Endothelial cell of umbilical vein (primary cell): ENCODE data around the gene ITPRID1. TPM values are rescaled to one million over a fixed set of nuclear protein-coding genes. Genes with fewer than 3 reads are reported as not detected.

Experiments used
- BruUV-seq: library from RNA; stranded (reverse); fragments of 400-500 nt; replicated peaks from 2 replicates; lab custom pipeline; 2021; lab: Mats Ljungman, UMichigan
- CTCF ChIA-PET: fragments of 300-600, 350-600 bp; sonication (Branson Sonifier 250); formaldehyde crosslinking; loops from one replicate; lab custom pipeline; 2021; ENCODE audit warnings: antibody characterized with exemption, inconsistent platforms; lab: Charles Lee
- POLR2A ChIA-PET: fragments of 300-600, 350-600 bp; sonication (Branson Sonifier 250); formaldehyde crosslinking; loops from one replicate; lab custom pipeline; 2021; ENCODE audit warnings: antibody characterized with exemption, inconsistent platforms; lab: Charles Lee
- DNase-seq: peaks from one replicate; pipeline ENCODE4 v3.0.0-alpha.2; 2011; ENCODE audit warnings: low read depth, low spot score
- FAIRE-seq: peaks from 2 replicates; lab custom pipeline; 2011; peaks lifted over from hg19 to GRCh38; lab: Jason Lieb, UNC
- H2AFZ ChIP-seq: 2 replicates; pipeline ENCODE4 v1.6.0; 2012; ENCODE audit warnings: low read depth, low read length, control low read depth, inconsistent platforms
- H3K27ac ChIP-seq: 2 replicates; pipeline ENCODE4 v1.5.1; 2011; ENCODE audit warnings: low read depth, mild to moderate bottlenecking, control low read depth, low read length, moderate library complexity; ENCODE audit not compliant: insufficient read depth
- H3K27me3 ChIP-seq, 2 experiments: 2 replicates each; pipeline versions ENCODE4 v1.6.0 to v1.6.1; 2011; ENCODE audit warnings: low read length in 2 of 2, mixed read lengths in 1 of 2; ENCODE audit not compliant: control insufficient read depth in 2 of 2, insufficient read depth in 2 of 2
- H3K36me3 ChIP-seq, 2 experiments: 2 replicates in 1 of 2; 3 replicates in 1 of 2; pipeline ENCODE4 v1.5.1; 2011; ENCODE audit warnings: low read length in 2 of 2, mild to moderate bottlenecking in 1 of 2, moderate library complexity in 1 of 2; ENCODE audit not compliant: control insufficient read depth in 2 of 2, insufficient read depth in 2 of 2; ENCODE audit errors: extremely low read depth in 1 of 2
- H3K4me1 ChIP-seq: 3 replicates; pipeline ENCODE4 v1.5.1; 2011; ENCODE audit warnings: mild to moderate bottlenecking, low read length; ENCODE audit not compliant: control insufficient read depth, insufficient read depth; ENCODE audit errors: extremely low read depth
- H3K4me2 ChIP-seq: 2 replicates; pipeline ENCODE4 v1.6.1; 2011; ENCODE audit warnings: low read length, control low read depth, mixed read lengths; ENCODE audit not compliant: insufficient read depth
- H3K4me3 ChIP-seq, 3 experiments: fragments of 200-600 bp in 1 of 3; sonication (generic), shearing (Covaris generic) in 1 of 3; replicated peaks in 1 of 3; 2 replicates each; pipeline ENCODE4 v1.5.1; 2011 to 2016; ENCODE audit warnings: control low read depth in 3 of 3, low read length in 3 of 3, mild to moderate bottlenecking in 2 of 3, inconsistent platforms in 1 of 3, low read depth in 1 of 3, moderate library complexity in 1 of 3; ENCODE audit not compliant: insufficient read depth in 1 of 3
- H3K79me2 ChIP-seq: 2 replicates; pipeline ENCODE4 v1.6.0; 2012; ENCODE audit warnings: low read length, inconsistent platforms; ENCODE audit not compliant: control insufficient read depth, insufficient read depth
- H3K9ac ChIP-seq: replicated peaks from 2 replicates; pipeline ENCODE3; 2011; ENCODE audit warnings: low read length, control low read depth; ENCODE audit not compliant: insufficient read depth; ENCODE audit errors: extremely low read depth
- H3K9me1 ChIP-seq: replicated peaks from 3 replicates; pipeline ENCODE4 v1.6.0; 2011; ENCODE audit warnings: mild to moderate bottlenecking, low read length; ENCODE audit not compliant: control insufficient read depth, insufficient read depth; ENCODE audit errors: extremely low read depth
- H3K9me3 ChIP-seq: replicated peaks from 2 replicates; pipeline ENCODE4 v1.5.1; 2012; ENCODE audit warnings: low read length, inconsistent platforms; ENCODE audit not compliant: control insufficient read depth, insufficient read depth
- H4K20me1 ChIP-seq: replicated peaks from 2 replicates; pipeline ENCODE3; 2011; ENCODE audit warnings: mild to moderate bottlenecking, low read length; ENCODE audit not compliant: control insufficient read depth, insufficient read depth; ENCODE audit errors: extremely low read depth
- CTCF ChIP-seq, 2 donors: IDR thresholded peaks; 1 replicate in 1 of 2; 2 replicates in 1 of 2; pipeline ENCODE4 v1.5.1; 2011; ENCODE audit warnings: low read length in 2 of 2, mild to moderate bottlenecking in 2 of 2, moderate library complexity in 2 of 2, control low read depth in 1 of 2, inconsistent platforms in 1 of 2, low read depth in 1 of 2; ENCODE audit not compliant: insufficient read depth in 1 of 2; ENCODE audit errors: extremely low read depth in 1 of 2
- EZH2 ChIP-seq: IDR thresholded peaks from 2 replicates; pipeline ENCODE4 v1.6.1; 2012; ENCODE audit warnings: borderline replicate concordance, low read depth, mild to moderate bottlenecking, moderate library complexity, low read length, inconsistent platforms; ENCODE audit not compliant: severe bottlenecking
- FOS ChIP-seq: IDR thresholded peaks from 2 replicates; pipeline ENCODE4 v1.6.1; 2011; ENCODE audit warnings: mild to moderate bottlenecking, low read length, moderate library complexity, borderline replicate concordance; ENCODE audit not compliant: insufficient read depth
- GATA2 ChIP-seq: IDR thresholded peaks from 2 replicates; pipeline ENCODE4 v1.7.0; 2011; ENCODE audit warnings: low read depth, mild to moderate bottlenecking, moderate library complexity, mixed read lengths, low read length; ENCODE audit not compliant: insufficient read length, insufficient read depth
- JUN ChIP-seq: IDR thresholded peaks from 2 replicates; pipeline ENCODE4 v1.6.1; 2011; ENCODE audit warnings: borderline replicate concordance, low read depth; ENCODE audit not compliant: insufficient read length, insufficient read depth
- MAX ChIP-seq: IDR thresholded peaks from 2 replicates; pipeline ENCODE4 v1.6.1; 2011; ENCODE audit not compliant: insufficient read depth, insufficient read length
- MYC ChIP-seq: IDR thresholded peaks from one replicate; pipeline ENCODE4 v1.6.1; 2011; ENCODE audit warnings: mild to moderate bottlenecking, low read depth, low read length
- POLR2A ChIP-seq: IDR thresholded peaks from 2 replicates; pipeline ENCODE4 v1.6.1; 2012; ENCODE audit warnings: low read depth, mild to moderate bottlenecking, control low read depth, low read length
- POLR2AphosphoS5 ChIP-seq: IDR thresholded peaks from 2 replicates; pipeline ENCODE4 v1.6.1; 2012; ENCODE audit warnings: low read depth, mild to moderate bottlenecking, control low read depth, low read length, moderate library complexity; ENCODE audit not compliant: insufficient read depth
- dilution Hi-C: fragments of 300-500 bp; cut with MboI; formaldehyde crosslinking; loops from one replicate; pipeline ENCODE4 v1.15.0; 2019; ENCODE audit warnings: low sequenced_read_pairs; ENCODE audit not compliant: extremely low pct_ligation_motif_present
- intact Hi-C: fragments of 100-400 bp; cut with micrococcal nuclease; formaldehyde crosslinking; loops from one replicate; pipeline ENCODE4 v1.10.0; 2022
- polyA plus RNA-seq, 4 experiments: library from polyadenylated mRNA; depleted of rRNA in 3 of 4; stranded (reverse) in 3 of 4; unstranded in 1 of 4; fragments of >200 nt; gene quantifications; 2 replicates each; pipeline versions ENCODE4 v1.2.1 to v1.2.3, GENCODE V29; 2011 to 2012; ENCODE audit warnings: missing spikeins in 1 of 4
- total RNA-seq: library from RNA; stranded (reverse); gene quantifications from 2 replicates; pipeline ENCODE4 v1.2.3, GENCODE V29; 2021

Gene ITPRID1
- total and polyA plus RNA-seq, 2 donors (not counting 3 experiments of a cell fraction or from before 2014, with no cell fraction given): not detected

GRCh38 chr7:31516680-31517502 lies 3.0 kb downstream of the ITPRID1 start:
- FAIRE-seq: no peak
- Histone ChIP-seq H3K9ac (no peak overlapping the region), H3K36me3 (no peaks in the 10 kb centered on the region), H3K4me3 (no peak overlapping the region), H3K9me3 (no peaks in the 10 kb centered on the region), H3K79me2 (no peaks in the 10 kb centered on the region), H2AFZ (no peak overlapping the region), H3K27me3 (no peaks in the 10 kb centered on the region), H3K4me2 (no peak overlapping the region), H3K4me1 (no peaks in the 10 kb centered on the region), H4K20me1 (no peaks in the 10 kb centered on the region), H3K27ac (no peak overlapping the region), H3K9me1 (no peaks in the 10 kb centered on the region)
- DNase-seq: no peak
- CTCF ChIA-PET: interaction anchor here (1.0 kb wide), 1 partner anchor 11 kb away, joined by 4 read pairs; no protein-coding TSS in a partner anchor
- dilution Hi-C loops (no loop called here), intact Hi-C loops (no loop called here)
- POLR2A ChIA-PET: no interaction called here
- no TSS peak for BruUV-seq
- no peak for TF ChIP-seq FOS
- no peak for TF ChIP-seq EZH2
- TF ChIP-seq POLR2A: no peak
- no peak for TF ChIP-seq POLR2AphosphoS5
- TF ChIP-seq CTCF (IDR thresholded peaks at IDR 0.05; ENCODE audit: extremely low read depth in 1 of 2, insufficient read depth in 1 of 2, low read depth in 1 of 2, low read length in 2 of 2): no peak
- TF ChIP-seq MAX: no peak
- TF ChIP-seq GATA2: no peak
- no peak for TF ChIP-seq MYC
- no peak for TF ChIP-seq JUN
